Myocyte (in vitro differentiated cells): Measurements from ENCODE around the gene PCBP4. TPM values are rescaled to one million over a fixed set of nuclear protein-coding genes. Genes with fewer than 3 reads are reported as not detected.
"Not testable (repeated sequence)": the region's sequence is repeated elsewhere in the genome, so short reads cannot be mapped to it uniquely, and the experiment has no call there.

Experiments
- DNase-seq: peaks from one replicate; pipeline ENCODE4 v3.0.0-alpha.2; 2012; ENCODE audit warnings: low read depth
- total RNA-seq: library from RNA; depleted of rRNA; stranded (reverse); fragments of >200 nt; gene quantifications from 2 replicates; pipeline ENCODE4 v1.2.3, GENCODE V29; 2014

The PCBP4 gene
- total RNA-seq, 1 donor from 2014 or later, result 159 TPM

GRCh38 chr3:51995346-51996163 is 28.3 kb upstream of the PCBP4 start, which contains the start of gene RPL29:
Gene RPL29, minus strand, starts transcription at chr3:51995895. Its CDS starts 434 bp downstream, at chr3:51995461.
- DNase-seq, result peak; percentile 96

DNA sequence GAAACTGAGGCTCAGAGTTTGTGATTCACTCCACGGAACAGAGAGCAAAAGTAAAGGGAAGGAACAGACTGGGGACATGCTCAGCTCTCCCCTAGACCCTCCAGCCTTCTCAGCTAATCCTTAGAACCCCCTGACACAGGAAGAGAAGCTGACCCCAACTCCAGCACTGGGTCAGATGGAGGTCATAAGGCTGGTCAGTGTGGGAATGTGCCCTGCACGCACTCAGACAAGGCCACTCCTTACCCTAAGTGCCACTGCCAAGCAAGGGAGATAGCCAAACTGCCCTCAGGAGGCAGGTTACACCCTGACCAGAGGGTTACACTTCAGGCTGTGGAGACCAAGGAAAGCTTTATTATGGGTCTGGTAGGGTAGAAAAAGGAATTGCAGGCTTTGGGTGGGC is 27.3 kb upstream of the PCBP4 start:
- DNase-seq, result no peak

DNA sequence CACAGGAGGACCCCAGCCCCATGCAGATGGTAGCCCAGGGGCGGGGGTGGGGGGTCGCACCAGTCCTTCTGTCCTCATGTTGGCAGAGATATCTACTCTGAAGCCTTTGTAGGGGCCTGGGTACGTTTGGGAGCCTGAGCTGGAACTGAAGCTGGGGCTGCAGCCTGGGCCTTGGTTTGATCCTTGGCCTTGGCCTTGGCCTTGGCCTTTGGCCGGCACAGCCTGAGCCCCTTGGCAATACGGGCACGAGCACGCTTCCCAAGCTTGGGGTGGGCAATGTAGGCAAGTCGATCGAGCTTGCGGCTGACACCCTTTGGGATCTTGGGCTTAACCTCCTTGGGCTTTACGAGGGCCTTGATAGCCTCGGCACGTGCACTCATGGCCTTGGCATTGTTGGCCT is 26.4 kb upstream of the PCBP4 start:
- not testable (repeated sequence) for DNase-seq

DNA sequence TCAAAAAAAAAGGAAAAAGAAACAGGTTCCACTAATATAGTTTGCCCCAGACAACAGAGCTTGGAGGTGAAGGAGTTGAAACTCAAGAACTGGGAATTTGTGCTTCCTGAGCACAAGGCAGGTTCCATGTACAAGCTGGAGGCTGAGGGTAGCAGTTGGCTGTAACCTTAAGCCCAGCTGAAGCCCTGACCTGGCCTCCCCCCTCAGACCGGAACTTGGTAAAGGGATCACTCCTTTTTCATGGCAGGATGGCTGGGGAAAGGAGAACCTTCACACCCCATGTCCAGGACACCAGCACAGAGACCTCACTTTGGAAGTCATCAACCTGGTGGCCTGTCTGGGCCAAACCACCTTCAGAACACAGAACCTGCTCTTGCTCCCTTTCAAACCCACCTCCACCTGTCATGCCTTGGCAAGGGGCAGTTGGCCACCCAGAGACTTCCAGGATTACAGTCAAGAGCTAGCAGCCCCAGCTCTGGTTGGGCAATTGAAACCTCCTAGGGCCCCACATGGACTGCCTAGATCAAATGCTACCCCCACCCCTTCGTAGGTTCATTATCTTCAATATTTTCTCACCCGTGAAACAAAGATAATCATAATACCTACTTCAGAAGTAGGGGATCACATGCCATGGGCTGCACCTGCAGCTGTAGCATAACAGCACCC is 24.9 kb upstream of the PCBP4 start:
- DNase-seq, result no peak

DNA sequence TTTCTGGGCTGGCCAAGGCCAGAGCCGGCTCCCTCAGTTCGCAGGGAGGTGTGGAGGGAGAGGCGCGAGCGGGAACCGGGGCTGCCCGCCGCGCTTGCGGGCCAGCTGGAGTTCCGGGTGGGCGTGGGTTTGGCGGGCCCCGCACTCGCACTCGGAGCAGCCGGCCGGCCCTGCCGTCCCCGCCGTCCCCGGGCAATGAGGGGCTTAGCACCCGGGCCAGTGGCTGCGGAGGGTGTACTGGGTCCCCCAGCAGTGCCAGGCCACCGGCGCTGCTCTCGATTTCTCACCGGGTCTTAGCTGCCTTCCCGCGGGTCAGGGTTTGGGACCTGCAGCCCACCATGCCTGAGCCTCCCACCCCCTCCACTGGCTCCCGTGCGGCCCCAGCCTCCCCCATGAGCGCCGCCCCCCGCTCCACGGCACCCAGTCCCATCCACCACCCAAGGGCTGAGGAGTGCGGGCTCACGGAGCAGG is 23.3 kb upstream of the PCBP4 start:
- not testable (repeated sequence) for DNase-seq

DNA sequence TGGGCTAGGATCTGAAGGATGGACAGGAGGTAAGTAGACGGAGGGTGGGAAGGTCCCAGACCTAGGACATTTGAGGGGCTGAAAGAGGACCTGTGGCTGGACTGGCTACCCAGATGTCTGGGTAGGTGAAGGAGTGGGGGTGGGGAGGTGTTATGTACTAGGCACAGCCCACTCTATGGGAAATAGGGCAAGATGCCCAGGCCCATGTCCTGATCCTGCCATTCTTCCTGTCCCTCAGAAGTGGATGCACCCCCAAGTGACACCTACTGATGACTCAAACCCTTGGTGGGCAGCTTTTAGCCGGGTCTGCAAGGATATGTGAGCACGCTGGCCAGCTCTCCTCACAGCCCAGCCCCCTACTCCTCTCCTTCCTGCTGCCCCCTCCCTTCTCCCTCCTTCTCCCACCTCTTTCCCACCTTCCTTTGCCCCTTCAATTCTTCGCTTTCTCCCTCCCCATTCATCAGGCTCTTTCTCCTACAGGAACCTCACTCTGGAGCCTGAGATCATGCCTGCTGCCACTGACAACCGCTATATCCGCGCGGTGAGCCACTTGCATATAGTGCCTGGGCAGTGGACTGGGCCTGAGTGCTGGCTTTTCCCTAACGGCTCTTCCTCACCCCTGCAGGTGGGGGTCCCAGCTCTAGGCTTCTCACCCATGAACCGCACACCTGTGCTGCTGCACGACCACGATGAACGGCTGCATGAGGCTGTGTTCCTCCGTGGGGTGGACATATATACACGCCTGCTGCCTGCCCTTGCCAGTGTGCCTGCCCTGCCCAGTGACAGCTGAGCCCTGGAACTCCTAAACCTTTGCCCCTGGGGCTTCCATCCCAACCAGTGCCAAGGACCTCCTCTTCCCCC is 21.3 kb upstream of the PCBP4 start:
- no peak for DNase-seq

DNA sequence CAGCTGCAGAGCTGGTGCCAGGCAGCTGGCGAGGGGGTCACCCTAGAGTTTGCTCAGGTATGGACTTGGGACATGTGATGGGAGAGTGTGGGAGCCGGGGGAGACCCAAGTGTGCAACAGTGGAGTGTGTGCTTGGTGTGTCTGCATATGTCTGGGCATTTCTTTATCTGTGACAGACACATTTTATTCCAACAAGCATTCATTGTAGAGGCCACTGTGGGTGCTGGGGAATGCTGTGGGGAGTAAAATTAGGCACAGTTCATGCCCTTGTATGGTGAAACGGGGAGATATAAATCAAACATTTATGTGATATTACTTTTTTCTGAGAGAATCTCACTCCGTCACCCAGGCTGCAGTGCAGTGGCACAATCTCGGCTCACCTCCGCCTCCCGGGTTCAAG is 20.3 kb upstream of the PCBP4 start:
- DNase-seq, result no peak

- DNase-seq, result no peak
Measured at GRCh38 chr3:51986010-51986947, 19.0 kb upstream of the PCBP4 start.

DNA sequence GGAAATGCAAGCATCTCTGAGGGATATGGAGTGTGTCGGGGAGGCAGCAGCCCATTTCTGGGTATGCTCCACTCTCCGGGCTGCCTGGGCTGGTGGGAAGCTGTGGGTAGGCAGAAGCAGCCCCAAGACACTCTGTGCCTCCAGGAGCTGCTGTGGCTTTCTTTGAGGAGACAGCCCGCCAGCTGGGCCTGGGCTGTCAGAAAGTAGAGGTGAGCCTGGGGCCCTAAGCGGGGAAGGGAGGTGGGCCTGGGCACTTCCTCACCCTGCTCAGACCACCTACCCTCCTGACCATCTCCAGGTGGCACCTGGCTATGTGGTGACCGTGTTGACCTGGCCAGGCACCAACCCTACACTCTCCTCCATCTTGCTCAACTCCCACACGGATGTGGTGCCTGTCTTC is 17.8 kb upstream of the PCBP4 start:
- DNase-seq, result no peak

- DNase-seq, result no peak
Measured at GRCh38 chr3:51984269-51984647, 17.0 kb upstream of the PCBP4 start.

- no peak for DNase-seq
Measured at GRCh38 chr3:51983578-51984268, 16.5 kb upstream of the PCBP4 start.

DNA sequence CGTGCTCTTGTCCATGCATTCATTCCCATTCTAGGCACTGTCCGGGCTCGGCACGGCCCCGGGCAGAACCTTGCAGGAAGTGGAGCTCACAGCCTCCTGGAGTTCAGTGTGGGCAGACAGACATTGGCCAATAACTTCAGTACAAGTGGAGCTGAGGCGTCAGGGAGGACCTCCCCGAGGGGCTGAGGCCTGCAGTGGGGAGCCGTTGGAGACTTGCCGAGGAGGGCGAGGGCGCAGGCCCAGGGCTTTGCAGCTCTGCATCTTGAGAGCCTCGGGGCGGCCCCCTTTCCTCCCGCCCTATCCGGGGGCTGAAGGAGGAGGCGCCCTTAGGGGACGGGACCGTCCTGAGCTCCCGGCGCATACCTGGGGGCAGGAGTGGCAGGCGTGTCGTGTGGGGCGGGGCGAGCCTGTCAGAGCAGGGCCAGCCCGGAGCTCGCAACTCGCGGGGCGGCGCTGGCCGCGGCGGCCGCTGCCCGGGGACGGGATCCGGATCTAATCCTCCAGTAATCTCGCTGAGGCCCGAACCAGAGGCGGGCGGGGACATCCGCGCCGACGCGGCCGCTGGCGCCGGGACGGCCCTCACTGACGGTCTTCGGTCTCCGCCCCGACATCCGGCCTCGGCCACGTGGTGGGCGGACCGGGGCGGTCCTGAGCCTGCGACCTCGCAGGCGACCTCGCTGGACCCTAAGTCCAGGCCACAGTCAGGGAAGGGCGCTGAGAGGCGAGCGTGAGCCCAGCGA is 15.8 kb upstream of the PCBP4 start, which contains the start of gene ACY1:
Gene ACY1, plus strand, starts transcription at position 698 of the 740 bp plus-strand sequence. CDS start 530 bp downstream, outside the sequence.
- peak; percentile 84 for DNase-seq

GRCh38 chr3:51982352-51982837 is 15.1 kb upstream of the PCBP4 start:
- DNase-seq, result peak; percentile 62

DNA sequence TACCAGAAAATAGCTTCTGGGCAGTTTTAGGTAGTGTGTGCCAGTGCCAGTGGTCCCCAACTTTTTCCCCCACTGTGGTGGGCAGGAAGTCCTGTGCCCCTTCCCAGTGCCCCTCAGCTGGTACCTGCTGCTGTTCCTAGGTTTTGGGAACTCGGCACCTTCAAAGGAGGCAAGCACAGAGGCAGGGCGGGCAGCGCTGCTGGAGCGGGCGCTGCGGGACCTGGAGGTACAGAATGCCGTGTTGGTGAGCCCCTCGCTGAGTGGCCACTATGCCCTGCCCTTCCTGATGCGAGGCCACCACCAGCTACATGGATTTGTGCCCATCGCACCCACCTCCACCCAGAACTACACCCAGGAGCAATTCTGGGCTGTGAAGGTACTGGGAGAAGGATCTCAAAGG is 13.0 kb upstream of the PCBP4 start:
- DNase-seq, result no peak

GRCh38 chr3:51978143-51978502 is 10.9 kb upstream of the PCBP4 start:
- DNase-seq, result no peak

GRCh38 chr3:51977446-51978142 is 10.3 kb upstream of the PCBP4 start:
- no peak for DNase-seq

GRCh38 chr3:51975852-51976549 is 8.7 kb upstream of the PCBP4 start:
- peak; percentile 68 for DNase-seq
